WTC11 (cell line): ENCODE data around the gene AGPS. TPM values are rescaled to one million over a fixed set of nuclear protein-coding genes. Genes with fewer than 3 reads are reported as not detected.
"Not testable (repeated sequence)": the region's sequence is repeated elsewhere in the genome, so short reads cannot be mapped to it uniquely, and the experiment has no call there.

ENCODE experiments used
- ATAC-seq: fragments of 200-7000 bp; cut with Tn5 transposase; 2 replicates; pipeline ENCODE4 v1.10.0; 2021; ENCODE audit warnings: mild to moderate bottlenecking, moderate library complexity
- CTCF ChIA-PET: fragments of 300-600 bp; sonication (Branson Sonifier 250); formaldehyde crosslinking; loops from one replicate; lab custom pipeline; 2021; ENCODE audit warnings: antibody characterized with exemption; lab: Charles Lee
- POLR2A ChIA-PET: fragments of 350-600 bp; sonication (Branson Sonifier 250); formaldehyde crosslinking; loops from one replicate; lab custom pipeline; 2021; ENCODE audit warnings: antibody characterized with exemption; lab: Charles Lee
- DNase-seq: peaks from one replicate; pipeline ENCODE4 v3.0.0; 2021; ENCODE audit warnings: low spot score
- H3K27ac Mint-ChIP-seq: 2 replicates; pipeline ENCODE4 v1.8.0; 2021; ENCODE audit warnings: mixed read lengths
- H3K27me3 Mint-ChIP-seq: 2 replicates; pipeline ENCODE4 v1.8.0; 2021; ENCODE audit warnings: low read depth, mild to moderate bottlenecking, moderate library complexity, mixed read lengths
- H3K36me3 Mint-ChIP-seq: 2 replicates; pipeline ENCODE4 v1.8.0; 2021; ENCODE audit warnings: mixed read lengths
- H3K4me1 Mint-ChIP-seq: 2 replicates; pipeline ENCODE4 v1.8.0; 2022; ENCODE audit warnings: mixed read lengths
- H3K4me3 Mint-ChIP-seq: 2 replicates; pipeline ENCODE4 v1.8.0; 2021; ENCODE audit warnings: mild to moderate bottlenecking, moderate library complexity, mixed read lengths
- H3K9me3 Mint-ChIP-seq: 2 replicates; pipeline ENCODE4 v1.8.0; 2021; ENCODE audit warnings: mixed read lengths
- AFF4 ChIP-seq: sonication (generic); formaldehyde crosslinking; IDR thresholded peaks from 2 replicates; pipeline ENCODE4 v1.8.1; 2023; ENCODE audit warnings: mild to moderate bottlenecking, missing genetic modification reagents, borderline replicate concordance
- ATF6 ChIP-seq: sonication (generic); formaldehyde crosslinking; IDR thresholded peaks from 2 replicates; pipeline ENCODE4 v1.8.1; 2023; ENCODE audit warnings: mild to moderate bottlenecking, missing genetic modification reagents
- E2F1 ChIP-seq: sonication (generic); formaldehyde crosslinking; IDR thresholded peaks from 2 replicates; pipeline ENCODE4 v1.8.0; 2022; ENCODE audit warnings: mild to moderate bottlenecking, missing genetic modification reagents
- ETV6 ChIP-seq: sonication (generic); formaldehyde crosslinking; IDR thresholded peaks from 2 replicates; pipeline ENCODE4 v1.8.1; 2022; ENCODE audit warnings: mild to moderate bottlenecking, missing genetic modification reagents
- GABPB1 ChIP-seq: sonication (generic); formaldehyde crosslinking; IDR thresholded peaks from 2 replicates; pipeline ENCODE4 v1.8.1; 2023; ENCODE audit warnings: mild to moderate bottlenecking, missing genetic modification reagents
- HMGXB4 ChIP-seq: sonication (generic); formaldehyde crosslinking; IDR thresholded peaks from 2 replicates; pipeline ENCODE4 v1.8.1; 2023; ENCODE audit warnings: mild to moderate bottlenecking, moderate library complexity, missing genetic modification reagents
- KAT7 ChIP-seq: sonication (generic); formaldehyde crosslinking; IDR thresholded peaks from 2 replicates; pipeline ENCODE4 v1.8.1; 2023; ENCODE audit warnings: missing genetic modification reagents, mild to moderate bottlenecking, borderline replicate concordance
- MXD4 ChIP-seq: fragments of 250-450 bp; sonication (Bioruptor Pico); IDR thresholded peaks from 2 replicates; pipeline ENCODE4 v1.8.0; 2021; ENCODE audit warnings: mild to moderate bottlenecking, moderate library complexity, borderline replicate concordance
- MYBL2 ChIP-seq: sonication (generic); formaldehyde crosslinking; IDR thresholded peaks from 2 replicates; pipeline ENCODE4 v1.8.1; 2023; ENCODE audit warnings: mild to moderate bottlenecking, moderate library complexity, missing genetic modification reagents
- PRDM15 ChIP-seq: sonication (generic); formaldehyde crosslinking; IDR thresholded peaks from 2 replicates; pipeline ENCODE4 v1.8.0; 2022; ENCODE audit warnings: missing genetic modification reagents
- RORB ChIP-seq: fragments of 250-450 bp; sonication (Bioruptor Pico); IDR thresholded peaks from 2 replicates; pipeline ENCODE4 v1.9.0; 2021; ENCODE audit warnings: mild to moderate bottlenecking
- USF2 ChIP-seq: sonication (generic); formaldehyde crosslinking; IDR thresholded peaks from 2 replicates; pipeline ENCODE4 v1.8.1; 2023; ENCODE audit warnings: mild to moderate bottlenecking, missing genetic modification reagents, moderate library complexity
- ZSCAN18 ChIP-seq: fragments of 250-450 bp; sonication (Bioruptor Pico); IDR thresholded peaks from 2 replicates; pipeline ENCODE4 v2.1.2; 2022; ENCODE audit warnings: mild to moderate bottlenecking, moderate library complexity
- total RNA-seq: library from RNA; stranded (reverse); gene quantifications from 3 replicates; pipeline ENCODE4 v1.2.3, GENCODE V29; 2021
- TF ChIP-seq, protein P1 (sequence below): sonication (generic); formaldehyde crosslinking; conservative IDR thresholded peaks from 2 replicates; pipeline ENCODE4 v1.8.1; 2022; ENCODE audit warnings: mild to moderate bottlenecking, missing genetic modification reagents
- TF ChIP-seq, protein P2 (sequence below): fragments of 250-450 bp; sonication (Bioruptor Pico); IDR thresholded peaks from 2 replicates; pipeline ENCODE4 v1.9.0; 2021; ENCODE audit warnings: mild to moderate bottlenecking

AGPS gene
- total RNA-seq, 1 experiment from 2014 or later, result 60.8 TPM

- H3K27ac Mint-ChIP-seq, POLR2A ChIA-PET, DNase-seq, H3K4me1 Mint-ChIP-seq, H3K27me3 Mint-ChIP-seq, ATAC-seq, CTCF ChIA-PET, H3K4me3 Mint-ChIP-seq: not testable (repeated sequence)
- H3K36me3 Mint-ChIP-seq, result peaks cover 30% of the 10 kb centered on the region
- peaks cover 29% of the 10 kb centered on the region for H3K9me3 Mint-ChIP-seq
Measured at GRCh38 chr2:177424620-177425019, 32.0 kb downstream of the AGPS start.

- H3K36me3 Mint-ChIP-seq, result peaks cover 50% of the 10 kb centered on the region
- H3K9me3 Mint-ChIP-seq, result peaks cover 45% of the 10 kb centered on the region
- POLR2A ChIA-PET, result no interaction called here
- DNase-seq, result no peak
- CTCF ChIA-PET, result no interaction called here
- no peak for TF ChIP-seq GABPB1 (CRISPR knock-in tag)
- no peak for TF ChIP-seq E2F1 (CRISPR knock-in tag)
- TF ChIP-seq, protein P1, sequence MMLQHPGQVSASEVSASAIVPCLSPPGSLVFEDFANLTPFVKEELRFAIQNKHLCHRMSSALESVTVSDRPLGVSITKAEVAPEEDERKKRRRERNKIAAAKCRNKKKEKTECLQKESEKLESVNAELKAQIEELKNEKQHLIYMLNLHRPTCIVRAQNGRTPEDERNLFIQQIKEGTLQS (CRISPR knock-in tag), result no peak
- no peak for TF ChIP-seq PRDM15 (CRISPR knock-in tag)
- no peak for TF ChIP-seq AFF4 (CRISPR knock-in tag)
- no peak for TF ChIP-seq RORB (CRISPR knock-in tag)
- no peak for TF ChIP-seq HMGXB4
- no peak for TF ChIP-seq USF2 (CRISPR knock-in tag)
- TF ChIP-seq MXD4 (CRISPR knock-in tag), result no peak
- no peak for TF ChIP-seq KAT7 (CRISPR knock-in tag)
- no peak for TF ChIP-seq MYBL2 (CRISPR knock-in tag)
- no peak for TF ChIP-seq ATF6 (CRISPR knock-in tag)
- TF ChIP-seq ETV6 (CRISPR knock-in tag), result no peak
- TF ChIP-seq, protein P2, sequence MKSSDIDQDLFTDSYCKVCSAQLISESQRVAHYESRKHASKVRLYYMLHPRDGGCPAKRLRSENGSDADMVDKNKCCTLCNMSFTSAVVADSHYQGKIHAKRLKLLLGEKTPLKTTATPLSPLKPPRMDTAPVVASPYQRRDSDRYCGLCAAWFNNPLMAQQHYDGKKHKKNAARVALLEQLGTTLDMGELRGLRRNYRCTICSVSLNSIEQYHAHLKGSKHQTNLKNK (CRISPR knock-in tag), result no peak
- no peak for TF ChIP-seq ZSCAN18 (CRISPR knock-in tag)
- TF ChIP-seq, all 79 proteins: peak for 0
- no peak for ATAC-seq
- Mint-ChIP-seq H3K4me1 (no peaks in the 10 kb centered on the region; the same call in 1 of the 2 replicates), H3K4me3 (no peak overlapping the region), H3K27me3 (no peaks in the 10 kb centered on the region; the same call in 1 of the 2 replicates), H3K27ac (no peak overlapping the region)
Measured at GRCh38 chr2:177427316-177427715, 34.7 kb downstream of the AGPS start.

- H3K27ac Mint-ChIP-seq, CTCF ChIA-PET, H3K27me3 Mint-ChIP-seq, DNase-seq, H3K4me1 Mint-ChIP-seq, H3K4me3 Mint-ChIP-seq, POLR2A ChIA-PET, ATAC-seq: not testable (repeated sequence)
- H3K36me3 Mint-ChIP-seq, result peaks cover 56% of the 10 kb centered on the region
- H3K9me3 Mint-ChIP-seq, result peaks cover 51% of the 10 kb centered on the region
Measured at GRCh38 chr2:177427936-177428335, 35.4 kb downstream of the AGPS start.
